Measurements from ENCODE around the gene FRS2. TPM values are rescaled to one million over a fixed set of nuclear protein-coding genes. Genes with fewer than 3 reads are reported as not detected.

The FRS2 gene
- total RNA-seq, 1 donor from 2014 or later = 31.2 TPM

DNA sequence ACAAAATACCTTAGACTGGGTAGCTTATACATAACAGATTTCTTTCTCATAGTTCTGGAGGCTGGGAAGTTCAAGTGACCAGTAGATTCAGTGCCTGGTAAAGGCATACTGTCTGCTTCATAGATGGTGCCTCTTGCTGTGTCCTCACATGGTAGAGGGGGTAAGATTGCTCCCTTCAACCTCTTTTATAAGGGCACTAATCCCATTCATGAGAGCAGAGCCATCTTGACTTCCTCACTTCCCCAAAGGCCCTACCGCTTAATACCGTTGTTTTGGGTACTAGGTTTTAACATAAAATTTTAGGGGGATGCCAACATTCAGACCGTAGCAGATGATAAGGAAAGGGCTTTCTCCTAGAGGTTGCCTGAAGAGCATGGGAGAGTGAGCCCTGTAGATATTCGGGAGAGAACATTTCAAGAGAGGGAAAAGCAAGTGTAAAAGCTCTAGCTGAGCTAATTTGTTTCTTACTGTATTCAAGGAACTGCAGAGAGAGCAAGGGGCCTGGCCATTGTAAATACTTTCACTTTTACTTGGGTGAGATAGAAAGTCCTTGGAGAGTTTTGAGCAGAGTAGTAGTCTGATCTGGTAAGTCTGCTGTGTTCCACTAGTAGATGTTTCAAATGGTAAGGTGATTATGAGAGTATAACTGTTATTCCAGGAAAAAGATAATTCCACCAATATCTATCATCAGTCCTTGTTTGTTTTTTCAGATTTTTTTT is 27.3 kb downstream of the FRS2 start:
- no peak for DNase-seq (ENCODE audit: extremely low read depth, low read depth, low spot score)

- DNase-seq (ENCODE audit: extremely low read depth, low read depth, low spot score) = no peak
These were observed 30.4 kb downstream of the FRS2 start for GRCh38 chr12:69500631-69501030.

DNA sequence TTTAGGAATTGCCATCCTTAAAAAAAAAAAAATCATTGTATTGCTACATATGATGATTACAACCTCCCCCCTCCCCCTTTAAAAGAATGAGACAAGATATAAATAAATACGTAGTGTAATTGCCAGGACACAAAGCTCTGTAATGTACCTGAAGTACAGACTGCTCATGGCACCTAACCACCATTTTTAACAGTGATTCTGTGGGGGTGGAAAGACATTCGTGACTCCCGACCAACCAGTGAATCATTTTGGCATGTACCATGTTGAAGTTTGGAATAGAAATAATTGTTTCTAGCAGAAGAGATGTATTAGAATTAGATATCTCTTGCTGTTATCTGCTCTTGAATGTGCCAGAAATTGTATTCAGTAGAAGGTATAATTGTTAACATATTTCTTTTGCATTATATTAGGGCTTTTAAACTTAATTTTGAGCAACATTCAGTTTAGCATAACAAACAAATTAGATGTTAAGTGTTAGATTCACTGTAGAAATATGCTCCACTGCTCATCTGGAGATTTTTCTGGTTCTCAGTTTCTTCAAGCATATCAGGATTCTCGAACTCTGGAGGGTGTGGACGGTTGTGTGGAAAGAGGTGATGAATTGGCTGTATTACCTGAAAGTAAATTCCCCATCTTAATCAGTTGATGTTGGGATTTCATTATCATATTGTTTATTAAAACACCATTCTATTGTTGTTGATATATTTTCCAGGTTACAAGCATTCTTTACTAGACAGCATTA is 31.1 kb downstream of the FRS2 start:
- no peak for DNase-seq (ENCODE audit: extremely low read depth, low read depth, low spot score)

GRCh38 chr12:69502345-69503081 is 32.3 kb downstream of the FRS2 start:
- DNase-seq (ENCODE audit: extremely low read depth, low read depth, low spot score) = no peak

DNA sequence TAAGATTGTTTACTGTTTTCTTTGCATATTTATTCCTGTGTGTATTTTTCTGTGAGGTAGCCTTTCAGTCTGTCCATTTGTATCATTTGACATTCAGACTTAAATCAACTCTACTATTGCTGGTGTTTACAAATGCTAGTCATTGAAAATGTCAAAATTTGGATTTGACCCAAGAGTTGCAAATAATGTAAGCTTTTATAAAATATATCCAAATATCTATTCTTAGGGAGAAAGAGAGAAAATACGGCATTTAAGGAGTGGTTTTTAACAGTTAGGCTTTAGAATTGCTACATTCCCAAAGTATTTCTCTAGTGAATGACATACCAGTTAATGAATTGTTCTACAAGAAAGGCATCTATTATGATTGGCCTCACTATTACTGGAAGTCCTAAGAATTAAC is 37.9 kb downstream of the FRS2 start:
- DNase-seq (ENCODE audit: extremely low read depth, low read depth, low spot score) = no peak

GRCh38 chr12:69508621-69509020 is 38.4 kb downstream of the FRS2 start:
- no peak for DNase-seq (ENCODE audit: extremely low read depth, low read depth, low spot score)

DNA sequence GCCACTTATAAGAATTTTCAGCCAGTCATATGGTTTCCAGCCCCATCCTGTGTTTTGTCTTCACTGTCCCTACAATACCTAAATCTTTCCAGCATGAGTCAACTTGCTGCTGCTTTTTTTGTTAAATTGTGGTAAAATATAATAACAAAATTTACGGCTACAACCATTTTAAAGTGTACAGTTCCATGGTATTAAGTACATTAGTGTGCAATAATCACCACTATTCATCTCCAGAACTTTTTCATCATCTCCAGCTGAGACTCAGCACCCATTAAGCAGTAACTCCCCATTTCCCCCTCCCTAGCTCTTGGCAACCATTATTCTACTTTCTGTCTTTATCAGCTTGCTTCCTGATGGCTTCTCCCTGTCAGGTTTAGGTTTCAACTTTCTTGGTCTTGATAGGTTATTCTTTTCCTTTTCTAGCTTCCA is 39.1 kb downstream of the FRS2 start:
- DNase-seq (ENCODE audit: extremely low read depth, low read depth, low spot score) = no peak

GRCh38 chr12:69509904-69510827 is 40.0 kb downstream of the FRS2 start:
- DNase-seq (ENCODE audit: extremely low read depth, low read depth, low spot score) = no peak

GRCh38 chr12:69511016-69511415 is 40.8 kb downstream of the FRS2 start:
- DNase-seq (ENCODE audit: extremely low read depth, low read depth, low spot score) = no peak

- DNase-seq (ENCODE audit: extremely low read depth, low read depth, low spot score) = no peak
These were observed 41.5 kb downstream of the FRS2 start for GRCh38 chr12:69511469-69512267.

DNA sequence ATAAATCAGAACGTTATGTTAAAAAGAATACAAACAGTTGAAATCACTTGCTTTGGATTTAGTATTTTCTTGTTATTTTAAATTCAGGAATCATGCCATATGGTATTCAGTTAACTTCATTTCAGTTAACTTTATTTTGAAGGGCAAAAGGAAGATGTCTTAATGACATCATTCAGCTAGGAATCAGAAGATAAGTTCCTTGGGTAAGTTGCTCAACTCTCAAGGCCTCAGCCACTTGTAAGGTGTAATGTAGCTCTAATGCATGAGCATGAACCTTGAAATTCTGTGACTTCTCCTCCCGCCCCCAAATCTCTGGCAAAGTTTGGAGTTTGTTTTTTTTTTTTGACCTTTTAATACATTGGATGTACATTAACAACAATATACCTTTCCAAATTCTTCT is 42.6 kb downstream of the FRS2 start:
- no peak for DNase-seq (ENCODE audit: extremely low read depth, low read depth, low spot score)

GRCh38 chr12:69513297-69513696 is 43.1 kb downstream of the FRS2 start:
- no peak for DNase-seq (ENCODE audit: extremely low read depth, low read depth, low spot score)

- no peak for DNase-seq (ENCODE audit: extremely low read depth, low read depth, low spot score)
These were observed 43.9 kb downstream of the FRS2 start for GRCh38 chr12:69514111-69514510.

GRCh38 chr12:69514845-69515244 is 44.7 kb downstream of the FRS2 start:
- DNase-seq (ENCODE audit: extremely low read depth, low read depth, low spot score) = no peak

GRCh38 chr12:69515394-69515930 is 45.3 kb downstream of the FRS2 start:
- DNase-seq (ENCODE audit: extremely low read depth, low read depth, low spot score) = no peak

DNA sequence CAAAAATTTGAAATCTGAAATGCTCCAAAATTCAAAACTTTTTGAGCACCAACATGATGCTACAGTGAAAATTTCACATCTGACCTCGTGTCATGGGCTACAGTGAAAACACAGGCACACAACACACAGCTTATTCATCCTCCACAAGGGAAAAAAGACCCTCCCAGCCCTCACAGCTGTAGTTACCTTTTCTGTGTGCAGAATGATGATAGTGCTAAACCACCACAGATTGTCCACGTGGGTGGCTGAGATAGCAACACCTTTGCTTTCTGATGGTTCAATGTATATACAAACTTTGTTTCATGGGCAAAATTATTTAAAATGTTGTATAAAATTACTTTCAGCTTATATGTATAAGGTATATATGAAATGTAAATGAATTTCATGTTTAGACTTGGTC is 46.8 kb downstream of the FRS2 start:
- DNase-seq (ENCODE audit: extremely low read depth, low read depth, low spot score) = no peak

- no peak for DNase-seq (ENCODE audit: extremely low read depth, low read depth, low spot score)
These were observed 47.2 kb downstream of the FRS2 start for GRCh38 chr12:69517406-69517805.

- DNase-seq (ENCODE audit: extremely low read depth, low read depth, low spot score) = no peak
These were observed 49.7 kb downstream of the FRS2 start for GRCh38 chr12:69519871-69520270.
